Fibroblast of pulmonary artery (primary cell): ENCODE results near the gene KCNG3.
A peak's percentile ranks its signal among the peaks of the same experiment; 100 is the strongest.

Experiments used
- DNase-seq: peaks from one replicate; pipeline ENCODE4 v3.0.0-alpha.2; 2010; ENCODE audit warnings: low read depth
- H3K4me3 ChIP-seq: replicated peaks from 2 replicates; pipeline ENCODE4 v1.5.1; 2011; ENCODE audit warnings: low read depth, mild to moderate bottlenecking, control low read depth, low read length, moderate library complexity
- CTCF ChIP-seq: IDR thresholded peaks from 2 replicates; pipeline ENCODE4 v1.5.1; 2011; ENCODE audit warnings: mild to moderate bottlenecking, control low read depth, low read length, inconsistent platforms; ENCODE audit errors: missing control alignments

The KCNG3 gene

DNA sequence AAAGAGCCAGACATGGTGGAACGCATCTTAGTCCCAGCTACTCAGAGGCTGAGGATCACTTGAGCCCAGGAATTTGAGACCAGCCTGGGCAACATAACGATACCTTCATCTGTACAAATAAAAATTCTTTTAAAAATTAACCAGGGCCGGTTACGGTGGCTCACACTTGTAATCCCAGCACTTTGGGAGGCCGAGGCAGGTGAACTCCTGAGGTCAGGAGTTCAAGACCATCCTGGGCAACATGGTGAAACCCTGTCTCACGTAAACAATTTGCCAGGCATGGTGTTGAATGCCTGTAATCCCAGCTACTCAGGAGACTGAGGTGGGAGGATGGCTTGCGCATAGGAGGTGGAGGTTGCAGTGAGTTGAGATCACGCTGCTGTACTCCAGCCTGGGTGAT lies 25.8 kb upstream of the KCNG3 start:
- H3K4me3 ChIP-seq, result no peak overlapping the region
- no peak for TF ChIP-seq CTCF
- no peak for DNase-seq

DNA sequence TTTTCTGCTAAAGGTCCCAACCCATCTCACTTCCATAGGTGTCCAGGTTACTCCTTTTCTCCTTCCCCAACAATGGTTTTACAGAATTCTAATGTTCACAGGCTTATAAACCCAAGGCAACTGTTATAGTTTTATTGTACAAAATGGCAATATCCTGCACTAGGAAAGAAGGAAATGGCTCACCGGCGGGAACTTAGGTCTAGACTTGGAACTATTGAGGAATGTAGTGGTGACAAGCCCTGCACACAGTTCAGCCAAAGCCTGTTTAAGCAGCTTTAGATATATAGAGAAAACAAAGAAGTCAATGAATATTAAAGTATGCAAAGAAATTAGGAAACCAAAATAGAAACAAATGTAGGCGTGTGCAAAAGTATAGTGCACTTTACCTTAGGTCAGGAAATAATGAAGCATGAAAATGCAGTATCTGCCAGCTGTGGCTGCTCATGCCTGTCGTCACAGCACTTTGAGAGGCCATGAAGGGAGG lies 22.7 kb upstream of the KCNG3 start:
- H3K4me3 ChIP-seq, result no peak overlapping the region
- no peak for TF ChIP-seq CTCF
- DNase-seq, result no peak

- DNase-seq, result peak; percentile 73
- no peak overlapping the region for H3K4me3 ChIP-seq
- TF ChIP-seq CTCF, result peak; percentile 79
Measured at GRCh38 chr2:42513252-42513918, 19.6 kb upstream of the KCNG3 start.

GRCh38 chr2:42510608-42511243 lies 16.9 kb upstream of the KCNG3 start:
- H3K4me3 ChIP-seq, result no peak overlapping the region
- DNase-seq, result peak; percentile 49
- no peak for TF ChIP-seq CTCF

DNA sequence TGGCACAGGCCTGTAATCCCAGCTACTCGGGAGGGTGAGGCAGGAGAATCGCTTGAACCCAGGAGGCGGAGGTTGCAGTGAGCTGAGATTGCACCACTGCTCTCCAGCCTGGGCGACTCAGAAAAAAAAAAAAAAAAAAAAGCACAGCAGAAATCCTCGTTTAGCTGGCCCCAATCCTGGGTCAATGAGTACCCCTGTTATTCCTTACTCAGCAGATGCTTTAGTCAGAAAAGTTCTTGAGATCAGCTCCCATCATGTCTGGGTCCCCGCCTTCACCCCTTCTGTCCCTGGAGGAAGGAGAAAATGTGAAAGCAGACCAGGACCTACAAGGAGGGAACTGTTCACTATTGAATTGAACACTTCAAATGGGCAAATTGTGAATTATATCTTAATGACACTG lies 16.4 kb upstream of the KCNG3 start:
- no peak for DNase-seq
- TF ChIP-seq CTCF, result no peak

GRCh38 chr2:42504364-42505230 lies 10.8 kb upstream of the KCNG3 start:
- TF ChIP-seq CTCF, result no peak
- no peak for DNase-seq
- H3K4me3 ChIP-seq, result no peak overlapping the region

More for the DNA sequence above, 16.4 kb upstream of the KCNG3 start:
- H3K4me3 ChIP-seq, result no peak overlapping the region
